Activated CD8-positive, alpha-beta T cell treated with anti-CD3 and anti-CD28 coated beads for 36 hours (primary cell): ENCODE measurements around the gene MAP6. TPM values are rescaled to one million over a fixed set of nuclear protein-coding genes. Genes with fewer than 3 reads are reported as not detected.

ENCODE experiments used
- ATAC-seq: fragments of 200-7000 bp; cut with Tn5 transposase; one replicate; pipeline ENCODE4 v1.10.0; 2021; ENCODE audit warnings: mild to moderate bottlenecking, moderate library complexity
- CTCF ChIA-PET: fragments of 350-600 bp; sonication (Branson Sonifier 250); formaldehyde crosslinking; loops from one replicate; lab custom pipeline; 2021; ENCODE audit warnings: antibody characterized with exemption; lab: Charles Lee
- POLR2A ChIA-PET: fragments of 350-600 bp; sonication (Branson Sonifier 250); formaldehyde crosslinking; loops from one replicate; lab custom pipeline; 2021; ENCODE audit warnings: antibody characterized with exemption; lab: Charles Lee
- DNase-seq: peaks from one replicate; pipeline ENCODE4 v3.0.0-alpha.2; 2020
- H3K27ac Mint-ChIP-seq: one replicate; pipeline ENCODE4 v1.8.0; 2021; ENCODE audit warnings: mild to moderate bottlenecking, mixed read lengths
- H3K27me3 Mint-ChIP-seq: one replicate; pipeline ENCODE4 v1.8.0; 2021; ENCODE audit warnings: mixed read lengths
- H3K36me3 Mint-ChIP-seq: one replicate; pipeline ENCODE4 v1.8.0; 2021; ENCODE audit warnings: low read depth, mixed read lengths
- H3K4me1 Mint-ChIP-seq: one replicate; pipeline ENCODE4 v1.8.0; 2021; ENCODE audit warnings: low read depth, mixed read lengths
- H3K4me3 Mint-ChIP-seq: one replicate; pipeline ENCODE4 v1.8.0; 2021; ENCODE audit warnings: mild to moderate bottlenecking, moderate library complexity, mixed read lengths
- H3K9me3 Mint-ChIP-seq: one replicate; pipeline ENCODE4 v1.8.0; 2021; ENCODE audit warnings: mixed read lengths
- CTCF ChIP-seq: fragments of 200-600 bp; IDR thresholded peaks from one replicate; pipeline ENCODE4 v1.8.0; 2022; ENCODE audit warnings: antibody characterized with exemption, mild to moderate bottlenecking
- intact Hi-C: fragments of 100-400 bp; cut with micrococcal nuclease; formaldehyde crosslinking; loops from one replicate; pipeline ENCODE4 v1.10.0; 2022
- total RNA-seq, 2 experiments: library from RNA; stranded (reverse); gene quantifications; one replicate each; pipeline ENCODE4 v1.2.3, GENCODE V29; 2021

Gene MAP6
- total RNA-seq, 2 experiments from 2014 or later = not detected

DNA sequence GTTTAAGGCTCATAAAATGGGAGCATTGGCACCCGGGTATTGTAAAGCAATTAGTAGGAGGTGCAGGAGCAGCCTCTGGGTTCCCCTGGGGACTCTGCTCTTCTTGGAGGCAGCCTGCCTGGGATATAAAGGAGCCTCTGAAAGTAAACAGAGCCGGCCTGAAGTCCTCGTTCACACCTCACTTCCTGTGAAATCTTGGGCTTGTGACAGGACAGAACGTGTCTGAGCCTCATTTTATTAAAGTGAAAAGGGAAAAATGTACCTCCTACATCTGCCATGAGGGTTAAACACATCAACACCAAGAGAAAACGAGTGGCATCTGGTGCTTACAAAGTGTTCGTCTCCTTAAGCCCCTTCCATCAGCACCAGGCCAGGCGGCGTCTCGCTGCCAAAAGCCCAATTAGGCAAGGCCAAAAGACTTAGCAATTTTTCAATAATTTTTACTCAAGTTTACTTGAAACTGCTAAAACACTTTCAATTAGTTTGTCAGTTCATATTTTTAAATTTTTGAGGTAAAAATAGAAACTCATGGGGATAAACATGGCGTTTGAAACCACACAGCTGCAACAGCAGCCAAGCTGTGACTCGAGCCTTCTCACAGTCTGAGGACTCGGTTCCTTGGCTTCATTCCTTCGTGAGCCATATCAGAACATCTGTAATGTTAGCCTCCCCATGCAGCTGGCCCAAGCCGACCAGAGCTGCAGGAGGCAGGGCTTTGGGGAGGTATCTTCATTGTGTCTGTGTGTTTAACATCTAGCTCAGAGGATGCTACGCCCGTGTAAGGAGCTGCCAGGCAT lies 33.6 kb downstream of the MAP6 start:
- H3K36me3 Mint-ChIP-seq = no peaks in the 10 kb centered on the region
- ChIA-PET POLR2A (no interaction called here), CTCF (interaction anchor here (0.5 to 1.2 kb wide), 3 partner anchors 35 to 195 kb away, joined by 3 read pairs; no protein-coding TSS in a partner anchor)
- no peak for TF ChIP-seq CTCF
- H3K27ac Mint-ChIP-seq = no peak overlapping the region
- intact Hi-C loops = no loop called here
- H3K27me3 Mint-ChIP-seq = peaks cover 34% of the 10 kb centered on the region
- H3K9me3 Mint-ChIP-seq = no peaks in the 10 kb centered on the region
- ATAC-seq (no peak), DNase-seq (no peak)
- H3K4me1 Mint-ChIP-seq = no peaks in the 10 kb centered on the region
- no peak overlapping the region for H3K4me3 Mint-ChIP-seq

- ChIA-PET POLR2A (interaction anchor here (0.6 kb wide), 1 partner anchor 113 kb away, joined by 3 read pairs; no protein-coding TSS in a partner anchor), CTCF (no interaction called here)
- ATAC-seq = no peak
- no peak for DNase-seq
- no peaks in the 10 kb centered on the region for H3K36me3 Mint-ChIP-seq
- H3K27ac Mint-ChIP-seq = no peak overlapping the region
- H3K9me3 Mint-ChIP-seq = no peaks in the 10 kb centered on the region
- no peak for TF ChIP-seq CTCF
- intact Hi-C loops = no loop called here
- H3K4me1 Mint-ChIP-seq = no peaks in the 10 kb centered on the region
- peaks cover 36% of the 10 kb centered on the region for H3K27me3 Mint-ChIP-seq
- H3K4me3 Mint-ChIP-seq = no peak overlapping the region
These were observed 35.3 kb downstream of the MAP6 start for GRCh38 chr11:75633409-75634066.

GRCh38 chr11:75632962-75633361 lies 35.9 kb downstream of the MAP6 start:
- CTCF ChIA-PET = no interaction called here
- Mint-ChIP-seq H3K4me3 (no peak overlapping the region), H3K27me3 (peaks cover 36% of the 10 kb centered on the region), H3K36me3 (no peaks in the 10 kb centered on the region), H3K27ac (no peak overlapping the region), H3K9me3 (no peaks in the 10 kb centered on the region), H3K4me1 (no peaks in the 10 kb centered on the region)
- no peak for TF ChIP-seq CTCF
- intact Hi-C loops = no loop called here
- ATAC-seq (no peak), DNase-seq (no peak)
- POLR2A ChIA-PET = interaction anchor here (0.6 kb wide), 1 partner anchor 113 kb away, joined by 3 read pairs; no protein-coding TSS in a partner anchor

DNA sequence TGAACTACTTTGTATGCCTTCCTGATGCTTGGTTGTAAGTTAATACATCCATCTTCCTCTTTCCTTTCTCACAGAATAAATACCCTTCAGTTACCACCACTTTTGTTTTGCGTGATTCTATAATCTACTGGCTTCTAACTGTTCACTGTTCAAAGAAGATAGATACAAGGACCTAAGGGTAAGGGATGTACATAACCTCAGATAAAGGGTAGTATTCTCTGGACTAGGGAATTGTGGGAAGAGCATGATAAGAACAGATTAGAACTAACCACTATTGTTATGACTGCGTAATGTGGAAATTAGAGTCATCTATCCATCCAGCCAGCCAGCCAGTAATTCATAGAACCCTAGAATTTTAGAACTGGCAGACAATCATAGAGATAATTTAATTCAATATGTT lies 36.4 kb downstream of the MAP6 start:
- intact Hi-C loops = no loop called here
- ATAC-seq (no peak), DNase-seq (no peak)
- no peak for TF ChIP-seq CTCF
- Mint-ChIP-seq H3K4me3 (no peak overlapping the region), H3K4me1 (no peaks in the 10 kb centered on the region), H3K9me3 (no peaks in the 10 kb centered on the region), H3K36me3 (no peaks in the 10 kb centered on the region), H3K27me3 (peaks cover 36% of the 10 kb centered on the region), H3K27ac (no peak overlapping the region)
- POLR2A ChIA-PET = no interaction called here
- CTCF ChIA-PET = no interaction called here
